H9 (cell line): Measurements from ENCODE around the gene ZNF350. TPM values are rescaled to one million over a fixed set of nuclear protein-coding genes. Genes with fewer than 3 reads are reported as not detected.

Source experiments
- DNase-seq: peaks from one replicate; pipeline ENCODE4 v3.0.0-alpha.2; 2017
- H2AFZ ChIP-seq: one replicate; pipeline ENCODE4 v1.6.1; 2013; ENCODE audit warnings: mild to moderate bottlenecking, low read length, control low read depth, moderate library complexity
- H2AK5ac ChIP-seq: 2 replicates; pipeline ENCODE4 v1.6.1; 2013; ENCODE audit warnings: low read length, control low read depth, mixed read lengths; ENCODE audit not compliant: insufficient read length
- H2BK120ac ChIP-seq: one replicate; pipeline ENCODE4 v1.6.1; 2013; ENCODE audit warnings: low read depth, mild to moderate bottlenecking, low read length, control low read depth, inconsistent platforms; ENCODE audit not compliant: poor library complexity, severe bottlenecking
- H2BK12ac ChIP-seq: 2 replicates; pipeline ENCODE4 v1.6.1; 2013; ENCODE audit warnings: low read length, control low read depth, mixed read lengths, low read depth; ENCODE audit not compliant: insufficient read length
- H2BK15ac ChIP-seq: 2 replicates; pipeline ENCODE4 v1.6.1; 2013; ENCODE audit warnings: low read depth, low read length, control low read depth
- H2BK20ac ChIP-seq: one replicate; pipeline ENCODE4 v1.6.1; 2013; ENCODE audit warnings: low read depth, mild to moderate bottlenecking, low read length, control low read depth, inconsistent platforms; ENCODE audit not compliant: poor library complexity, severe bottlenecking
- H2BK5ac ChIP-seq: 2 replicates; pipeline ENCODE4 v1.6.1; 2013; ENCODE audit warnings: low read length, control low read depth, mixed read lengths; ENCODE audit not compliant: insufficient read length
- H3K14ac ChIP-seq: 2 replicates; pipeline ENCODE4 v1.6.1; 2013; ENCODE audit warnings: low read length, control low read depth; ENCODE audit not compliant: insufficient read depth
- H3K18ac ChIP-seq: 2 replicates; pipeline ENCODE4 v1.6.1; 2013; ENCODE audit warnings: low read depth, mild to moderate bottlenecking, mixed read lengths, low read length, control low read depth; ENCODE audit not compliant: insufficient read length
- H3K23ac ChIP-seq: 2 replicates; pipeline ENCODE4 v1.6.1; 2013; ENCODE audit warnings: low read length, control low read depth, mixed read lengths, low read depth; ENCODE audit not compliant: insufficient read length
- H3K23me2 ChIP-seq: 2 replicates; pipeline ENCODE4 v1.6.1; 2013; ENCODE audit warnings: low read depth, mild to moderate bottlenecking, mixed read lengths, low read length, control low read depth; ENCODE audit not compliant: insufficient read length, poor library complexity, severe bottlenecking
- H3K27ac ChIP-seq: 2 replicates; pipeline ENCODE4 v1.5.1; 2013; ENCODE audit warnings: low read length, control low read depth, mixed read lengths, low read depth; ENCODE audit not compliant: insufficient read length
- H3K27me3 ChIP-seq: 2 replicates; pipeline ENCODE4 v1.6.1; 2013; ENCODE audit warnings: low read length, control low read depth, inconsistent platforms; ENCODE audit not compliant: insufficient read depth
- H3K4ac ChIP-seq: 2 replicates; pipeline ENCODE4 v1.6.1; 2013; ENCODE audit warnings: low read depth, mild to moderate bottlenecking, control low read depth, inconsistent platforms, low read length, moderate library complexity
- H3K4me1 ChIP-seq: 2 replicates; pipeline ENCODE4 v1.6.1; 2013; ENCODE audit warnings: low read length, control low read depth, inconsistent platforms; ENCODE audit not compliant: insufficient read depth
- H3K4me2 ChIP-seq: 2 replicates; pipeline ENCODE4 v1.6.1; 2013; ENCODE audit warnings: low read length, control low read depth, mixed read lengths; ENCODE audit not compliant: insufficient read length, insufficient read depth
- H3K56ac ChIP-seq: 2 replicates; pipeline ENCODE4 v1.6.1; 2013; ENCODE audit warnings: low read depth, mild to moderate bottlenecking, mixed read lengths, low read length, control low read depth; ENCODE audit not compliant: insufficient read length
- H3K79me1 ChIP-seq: 2 replicates; pipeline ENCODE4 v1.6.1; 2013; ENCODE audit warnings: low read depth, mild to moderate bottlenecking, moderate library complexity, low read length, control low read depth, inconsistent platforms; ENCODE audit not compliant: insufficient read depth, poor library complexity, severe bottlenecking
- H3K79me2 ChIP-seq: 2 replicates; pipeline ENCODE4 v1.6.1; 2013; ENCODE audit warnings: low read length, control low read depth, inconsistent platforms; ENCODE audit not compliant: insufficient read depth
- H3K9ac ChIP-seq: 2 replicates; pipeline ENCODE4 v1.6.1; 2013; ENCODE audit warnings: low read length, control low read depth, mixed read lengths; ENCODE audit not compliant: insufficient read length; ENCODE audit errors: extremely low read depth
- H3K9me3 ChIP-seq: one replicate; pipeline ENCODE4 v1.6.1; 2013; ENCODE audit warnings: low read depth, low read length, inconsistent platforms; ENCODE audit not compliant: control insufficient read depth
- H3T11ph ChIP-seq: one replicate; pipeline ENCODE4 v1.6.1; 2013; ENCODE audit warnings: mild to moderate bottlenecking, low read length, control low read depth, inconsistent platforms
- H4K20me1 ChIP-seq: one replicate; pipeline ENCODE4 v1.6.1; 2013; ENCODE audit not compliant: control insufficient read depth, insufficient read length, insufficient read depth
- H4K5ac ChIP-seq: 2 replicates; pipeline ENCODE4 v1.6.1; 2013; ENCODE audit warnings: low read depth, mild to moderate bottlenecking, mixed read lengths, low read length, control low read depth; ENCODE audit not compliant: insufficient read length
- H4K8ac ChIP-seq: replicated peaks from 2 replicates; pipeline ENCODE4 v1.6.1; 2013; ENCODE audit warnings: low read length, control low read depth, mixed read lengths, low read depth; ENCODE audit not compliant: insufficient read length
- H4K91ac ChIP-seq: 2 replicates; pipeline ENCODE4 v1.6.1; 2013; ENCODE audit warnings: low read depth, mild to moderate bottlenecking, moderate library complexity, mixed read lengths, low read length, control low read depth; ENCODE audit not compliant: insufficient read length
- H3K27ac Mint-ChIP-seq, 3 experiments: 2 replicates in 2 of 3; 3 replicates in 1 of 3; pipeline ENCODE4 v1.8.0; 2020 to 2021; ENCODE audit warnings: mixed read lengths in 3 of 3, mild to moderate bottlenecking in 1 of 3, moderate library complexity in 1 of 3
- H3K27me3 Mint-ChIP-seq: 2 replicates; pipeline ENCODE4 v1.8.0; 2021; ENCODE audit warnings: low read depth, mild to moderate bottlenecking, moderate library complexity, mixed read lengths
- H3K36me3 Mint-ChIP-seq, 3 experiments: 2 replicates in 2 of 3; 3 replicates in 1 of 3; pipeline ENCODE4 v1.8.0; 2020 to 2021; ENCODE audit warnings: low read depth in 3 of 3, mixed read lengths in 3 of 3; ENCODE audit not compliant: insufficient read depth in 1 of 3
- H3K4me1 Mint-ChIP-seq, 2 experiments: 2 replicates each; pipeline ENCODE4 v1.8.0; 2020; ENCODE audit warnings: mixed read lengths in 2 of 2
- H3K4me3 Mint-ChIP-seq, 2 experiments: 2 replicates in 1 of 2; 3 replicates in 1 of 2; pipeline ENCODE4 v1.8.0; 2020 to 2021; ENCODE audit warnings: mild to moderate bottlenecking in 2 of 2, mixed read lengths in 2 of 2, moderate library complexity in 1 of 2
- H3K9me3 Mint-ChIP-seq, 2 experiments: 2 replicates in 1 of 2; 3 replicates in 1 of 2; pipeline ENCODE4 v1.8.0; 2020; ENCODE audit warnings: mild to moderate bottlenecking in 2 of 2, mixed read lengths in 2 of 2, moderate library complexity in 1 of 2
- WGBS: extraction: QIAGEN DNeasy Blood & Tissue Kit; methylation state at CpG from one replicate; pipeline ENCODE4 v1.1.7; 2013; ENCODE audit warnings: missing lambda C conversion rate, low lambda C conversion rate, mixed read lengths; ENCODE audit not compliant: insufficient read length; ENCODE audit errors: extremely low coverage; 5-methylcytosine and 5-hydroxymethylcytosine counted together
- total RNA-seq: library from RNA; stranded (reverse); gene quantifications from 2 replicates; pipeline ENCODE4 v1.2.1, GENCODE V29; 2021
- TF ChIP-seq, protein P1 (sequence below): fragments of 200-600 bp; sonication (generic); conservative IDR thresholded peaks from 3 replicates; pipeline ENCODE4 v1.8.0; 2021; ENCODE audit warnings: antibody characterized with exemption, mild to moderate bottlenecking

The ZNF350 gene
- total RNA-seq, 1 experiment from 2014 or later = 12.9 TPM

DNA sequence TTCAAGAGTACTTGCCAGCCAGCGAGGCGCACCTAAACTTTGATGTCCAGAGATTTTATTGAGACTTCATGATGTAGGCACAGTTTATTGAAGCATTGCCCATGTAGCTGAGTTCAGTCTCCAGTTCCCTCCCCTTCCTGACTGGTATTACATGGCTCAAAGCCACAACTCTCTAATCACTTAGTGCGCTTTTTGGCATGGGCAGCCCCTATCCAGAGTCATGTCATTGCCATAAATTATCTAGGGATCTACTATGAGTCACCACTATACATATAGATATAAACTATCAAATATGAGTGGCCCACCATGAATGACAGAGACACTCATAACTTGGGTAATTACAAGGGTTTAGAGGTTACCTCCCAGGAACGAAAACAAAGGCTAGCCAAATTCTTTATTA lies 33.9 kb upstream of the ZNF350 start:
- no peak overlapping the region for H3K9ac ChIP-seq
- H4K91ac ChIP-seq = no peak overlapping the region
- no peak overlapping the region for H3K27ac ChIP-seq
- Mint-ChIP-seq H3K27ac (no peak overlapping the region), H3K27me3 (no peaks in the 10 kb centered on the region), H3K4me1 (no peaks in the 10 kb centered on the region), H3K36me3 (peaks cover 93 to 95% (median 93%) of the 10 kb centered on the region in 3 experiments), H3K9me3 (peaks cover 7 to 33% of the 10 kb centered on the region in 2 experiments; a peak in 4 of 5 replicates), H3K4me3 (no peak overlapping the region)
- no peak overlapping the region for H3K4ac ChIP-seq
- no peak overlapping the region for H3K56ac ChIP-seq
- H2BK20ac ChIP-seq = no peak overlapping the region
- H3K9me3 ChIP-seq = no peaks in the 10 kb centered on the region
- DNase-seq = no peak
- H3K18ac ChIP-seq = no peak overlapping the region
- TF ChIP-seq, protein P1, sequence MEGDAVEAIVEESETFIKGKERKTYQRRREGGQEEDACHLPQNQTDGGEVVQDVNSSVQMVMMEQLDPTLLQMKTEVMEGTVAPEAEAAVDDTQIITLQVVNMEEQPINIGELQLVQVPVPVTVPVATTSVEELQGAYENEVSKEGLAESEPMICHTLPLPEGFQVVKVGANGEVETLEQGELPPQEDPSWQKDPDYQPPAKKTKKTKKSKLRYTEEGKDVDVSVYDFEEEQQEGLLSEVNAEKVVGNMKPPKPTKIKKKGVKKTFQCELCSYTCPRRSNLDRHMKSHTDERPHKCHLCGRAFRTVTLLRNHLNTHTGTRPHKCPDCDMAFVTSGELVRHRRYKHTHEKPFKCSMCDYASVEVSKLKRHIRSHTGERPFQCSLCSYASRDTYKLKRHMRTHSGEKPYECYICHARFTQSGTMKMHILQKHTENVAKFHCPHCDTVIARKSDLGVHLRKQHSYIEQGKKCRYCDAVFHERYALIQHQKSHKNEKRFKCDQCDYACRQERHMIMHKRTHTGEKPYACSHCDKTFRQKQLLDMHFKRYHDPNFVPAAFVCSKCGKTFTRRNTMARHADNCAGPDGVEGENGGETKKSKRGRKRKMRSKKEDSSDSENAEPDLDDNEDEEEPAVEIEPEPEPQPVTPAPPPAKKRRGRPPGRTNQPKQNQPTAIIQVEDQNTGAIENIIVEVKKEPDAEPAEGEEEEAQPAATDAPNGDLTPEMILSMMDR = no peak
- H2AFZ ChIP-seq = no peak overlapping the region
- H3K79me1 ChIP-seq = no peaks in the 10 kb centered on the region
- no peaks in the 10 kb centered on the region for H4K20me1 ChIP-seq
- H3K4me1 ChIP-seq = no peaks in the 10 kb centered on the region
- no peak overlapping the region for H3K4me2 ChIP-seq
- H3K14ac ChIP-seq = no peak overlapping the region
- H3K23ac ChIP-seq = no peak overlapping the region
- H3K79me2 ChIP-seq = no peaks in the 10 kb centered on the region
- WGBS = no CpG with 5 or more reads among the region's 4 CpGs
- H2BK12ac ChIP-seq = no peak overlapping the region
- no peak overlapping the region for H2BK5ac ChIP-seq
- no peak overlapping the region for H4K5ac ChIP-seq
- H3K27me3 ChIP-seq = no peaks in the 10 kb centered on the region
- H3K23me2 ChIP-seq = no peaks in the 10 kb centered on the region
- no peak overlapping the region for H4K8ac ChIP-seq
- H2BK120ac ChIP-seq = no peak overlapping the region
- no peak overlapping the region for H2AK5ac ChIP-seq
- no peak overlapping the region for H2BK15ac ChIP-seq
- H3T11ph ChIP-seq = no peak overlapping the region
